GM19043 (cell line): ENCODE results near the gene RABGAP1L.
"Not testable (repeated sequence)": the region's sequence is repeated elsewhere in the genome, so short reads cannot be mapped to it uniquely, and the experiment has no call there.

Experiments
- ATAC-seq: cut with Tn5 transposase; IDR thresholded peaks from one replicate; pipeline ENCODE4 v1.9.1; 2021; ENCODE audit warnings: low read depth; ENCODE audit not compliant: unreplicated experiment

The RABGAP1L gene

DNA sequence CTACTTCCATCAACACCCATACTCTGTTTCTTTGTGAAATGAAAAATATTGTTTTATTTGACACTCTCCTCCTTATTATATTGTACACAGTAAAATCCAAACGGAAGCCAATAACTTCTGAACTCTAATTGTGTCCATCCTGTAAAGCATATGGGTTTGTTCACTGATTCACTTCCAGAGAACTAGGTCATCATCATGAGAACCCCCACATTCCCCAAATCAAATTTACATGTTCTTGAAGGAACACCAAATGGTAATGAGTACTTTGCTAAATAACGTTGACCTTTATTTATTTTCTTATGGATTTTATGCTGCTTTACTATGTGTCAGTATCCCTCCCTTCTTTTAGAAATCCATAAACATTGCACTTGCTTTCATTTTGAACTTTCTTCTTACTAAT, 627.0 kb downstream of the RABGAP1L start:
- ATAC-seq = no peak

DNA sequence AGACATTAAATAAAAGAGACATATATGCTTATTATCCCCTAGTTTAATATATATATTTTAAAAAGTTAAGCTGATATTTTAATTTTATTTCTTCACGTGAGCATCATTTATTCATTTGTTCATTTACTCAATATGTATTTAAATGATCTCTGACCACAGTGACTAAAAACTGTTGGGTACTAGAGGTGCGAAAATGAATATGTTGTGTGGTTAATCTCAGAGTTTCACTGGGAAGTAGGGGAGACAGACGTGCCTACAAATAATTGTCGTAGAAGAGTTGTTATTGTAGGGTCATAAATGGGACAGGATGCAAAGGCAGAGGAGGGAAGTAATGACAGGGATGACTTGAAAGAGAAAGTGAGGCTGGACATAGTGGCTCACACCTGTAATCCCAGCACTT, 627.4 kb downstream of the RABGAP1L start:
- peak; percentile 62 for ATAC-seq

- no peak for ATAC-seq
Observed at GRCh38 chr1:174788981-174789380, 629.7 kb downstream of the RABGAP1L start.

- ATAC-seq = peak; percentile 82
Observed at GRCh38 chr1:174789399-174789798, 630.1 kb downstream of the RABGAP1L start.

GRCh38 chr1:174791863-174792262, 632.5 kb downstream of the RABGAP1L start:
- no peak for ATAC-seq

DNA sequence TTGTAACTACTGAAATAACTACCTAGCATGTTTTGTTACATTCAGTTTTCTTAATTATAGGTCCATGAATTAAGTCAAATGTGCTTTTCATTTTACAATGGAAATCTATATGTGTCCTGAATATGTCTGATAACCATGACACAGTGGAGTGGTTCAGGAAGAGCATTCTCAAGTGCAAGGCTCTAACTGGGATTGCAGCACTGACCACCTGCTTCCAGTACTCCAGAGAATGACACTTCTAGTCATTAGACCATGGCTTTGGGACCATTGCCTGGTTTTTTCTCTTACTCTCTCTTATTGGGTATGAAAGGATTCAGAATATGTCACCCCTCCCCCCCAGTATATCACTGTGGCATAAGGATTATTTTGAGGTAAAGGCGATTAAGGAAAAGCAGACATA, 635.5 kb downstream of the RABGAP1L start:
- no peak for ATAC-seq

GRCh38 chr1:174795806-174796205, 636.5 kb downstream of the RABGAP1L start:
- no peak for ATAC-seq

- no peak for ATAC-seq
Observed at GRCh38 chr1:174797398-174797797, 638.1 kb downstream of the RABGAP1L start.

GRCh38 chr1:174799136-174799479, 639.8 kb downstream of the RABGAP1L start:
- ATAC-seq = no peak

DNA sequence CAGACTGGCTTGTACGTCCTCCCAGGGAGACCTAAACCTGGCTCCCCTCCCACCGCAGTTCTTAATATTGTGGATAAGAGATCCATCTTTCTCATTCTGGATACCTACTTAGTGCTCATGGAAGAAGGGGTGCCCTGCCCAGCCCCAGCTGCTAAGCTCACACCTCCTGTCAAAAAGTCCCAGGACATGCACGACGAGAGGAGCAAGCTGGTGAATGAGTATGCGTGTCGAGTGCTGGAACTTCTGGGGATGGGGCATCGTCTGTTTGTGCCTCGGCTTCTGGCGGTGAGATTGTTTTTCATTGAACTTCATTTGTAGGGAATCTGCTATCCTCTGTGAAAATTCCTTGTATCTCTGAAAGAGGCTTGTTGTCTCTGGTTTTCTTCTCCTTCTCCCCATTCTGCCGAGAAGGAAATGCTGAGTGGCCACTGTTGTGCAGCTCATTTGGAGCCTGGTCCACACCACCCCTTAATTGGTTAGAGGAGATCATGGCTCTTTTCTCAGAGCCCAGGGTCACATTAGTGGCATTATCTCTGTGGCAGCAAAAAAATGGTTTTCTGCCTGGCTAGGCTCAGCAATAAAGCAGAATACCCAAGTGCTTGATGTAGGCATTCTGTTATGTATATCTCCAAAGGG, 641.0 kb downstream of the RABGAP1L start:
- ATAC-seq = no peak

GRCh38 chr1:174800876-174801275, 641.6 kb downstream of the RABGAP1L start:
- no peak for ATAC-seq

GRCh38 chr1:174809755-174810280, 650.5 kb downstream of the RABGAP1L start:
- no peak for ATAC-seq

GRCh38 chr1:174812016-174812415, 652.7 kb downstream of the RABGAP1L start:
- ATAC-seq = no peak

DNA sequence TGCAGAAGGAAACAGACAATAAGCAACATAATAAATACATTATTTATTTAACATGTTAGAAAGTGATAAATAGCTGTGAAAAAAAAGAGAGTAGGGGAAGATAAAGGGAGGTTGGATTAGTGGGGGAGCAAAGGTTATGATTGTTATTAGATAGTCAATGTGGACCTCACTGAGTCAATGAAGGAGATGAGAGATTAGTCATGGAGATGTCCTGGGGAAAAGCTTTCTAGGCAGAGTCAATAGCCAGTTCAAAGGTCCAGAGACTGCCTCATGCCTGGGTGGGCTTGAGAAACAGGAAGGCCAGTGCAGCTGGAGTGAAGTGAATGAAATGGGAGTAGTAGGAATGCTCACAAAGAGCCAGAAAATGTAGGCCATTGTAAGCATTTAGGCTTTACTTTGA, 653.3 kb downstream of the RABGAP1L start:
- ATAC-seq = no peak

DNA sequence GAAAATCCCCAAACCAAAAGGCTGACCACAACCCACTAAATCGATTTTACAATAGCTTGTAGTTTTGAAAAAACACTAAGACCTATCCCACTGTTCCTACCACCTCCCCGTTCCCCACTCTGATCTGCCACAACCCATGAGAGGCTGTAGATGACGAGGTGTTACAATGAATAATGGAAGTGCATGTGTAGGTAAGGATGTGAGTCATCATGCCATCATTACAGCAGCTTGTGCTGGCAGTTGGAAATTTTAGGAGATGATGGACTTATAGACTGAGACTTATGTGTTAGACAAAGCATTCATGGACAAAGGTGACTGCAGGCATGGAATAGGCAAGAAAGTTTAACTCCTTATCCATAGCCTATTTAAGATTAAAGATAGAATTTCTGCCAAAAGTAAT, 655.7 kb downstream of the RABGAP1L start:
- peak; percentile 26 for ATAC-seq

GRCh38 chr1:174815474-174815908, 656.2 kb downstream of the RABGAP1L start:
- peak; percentile 55 for ATAC-seq

- ATAC-seq = not testable (repeated sequence)
Observed at GRCh38 chr1:174816621-174817020, 657.3 kb downstream of the RABGAP1L start.

GRCh38 chr1:174818014-174818616, 658.8 kb downstream of the RABGAP1L start:
- ATAC-seq = peak; percentile 57

- no peak for ATAC-seq
Observed at GRCh38 chr1:174818951-174819350, 659.6 kb downstream of the RABGAP1L start.

- no peak for ATAC-seq
Observed at GRCh38 chr1:174819596-174819995, 660.3 kb downstream of the RABGAP1L start.

DNA sequence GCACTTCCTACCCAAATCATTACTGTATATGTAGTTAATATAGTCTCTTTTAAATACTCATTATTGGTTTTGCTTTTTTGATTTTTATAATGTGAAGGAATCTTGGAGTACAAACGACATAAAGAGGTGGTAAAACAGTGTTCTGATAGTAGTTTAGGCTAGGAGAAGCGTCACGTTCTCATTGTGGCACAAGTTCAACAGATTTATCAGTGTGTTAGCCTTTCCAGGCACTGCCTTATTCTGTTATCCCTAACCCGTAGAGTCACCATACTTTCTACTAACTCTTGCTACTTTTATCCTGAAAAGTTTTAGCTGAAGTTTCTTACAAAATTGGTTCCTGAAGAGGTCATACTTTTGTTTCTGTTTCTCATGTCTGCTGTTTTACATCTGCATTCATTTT, 665.8 kb downstream of the RABGAP1L start:
- no peak for ATAC-seq

DNA sequence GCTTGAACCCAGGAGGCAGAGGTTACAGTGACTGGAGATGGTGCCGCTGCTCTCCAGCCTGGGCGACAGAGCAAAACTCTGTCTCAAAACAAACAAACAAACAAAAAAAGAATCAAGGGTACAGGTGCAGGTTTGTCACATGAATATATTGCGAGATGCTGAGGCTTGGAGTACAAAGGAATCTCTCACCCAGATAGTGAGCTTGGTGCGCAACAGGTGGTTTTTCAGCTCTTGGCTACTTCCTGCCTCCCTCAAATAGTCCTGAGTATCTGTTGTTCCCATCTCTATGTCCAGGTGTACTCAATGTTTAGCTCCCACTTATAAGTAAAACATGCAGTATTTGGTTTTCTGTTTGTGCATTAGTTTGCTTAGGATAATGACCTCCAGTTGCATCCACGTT, 666.5 kb downstream of the RABGAP1L start:
- no peak for ATAC-seq
